Trophoblast cell (in vitro differentiated cells and primary cell): ENCODE results near the gene MYADML2.

Experiments used
- DNase-seq, 2 donors: peaks; one replicate each; pipeline ENCODE4 v3.0.0-alpha.2; 2016
- H2AFZ ChIP-seq: 2 replicates; pipeline ENCODE4 v1.6.1; 2013; ENCODE audit warnings: low read length, moderate library complexity, mild to moderate bottlenecking; ENCODE audit not compliant: insufficient read depth, poor library complexity
- H2AK5ac ChIP-seq: 2 replicates; pipeline ENCODE4 v1.6.1; 2013; ENCODE audit warnings: mild to moderate bottlenecking, low read length
- H2BK120ac ChIP-seq: 2 replicates; pipeline ENCODE4 v1.6.1; 2013; ENCODE audit warnings: low read length, mild to moderate bottlenecking, moderate library complexity; ENCODE audit not compliant: insufficient read depth, poor library complexity
- H2BK12ac ChIP-seq: 2 replicates; pipeline ENCODE4 v1.6.1; 2013; ENCODE audit warnings: mild to moderate bottlenecking, low read length, moderate library complexity
- H2BK5ac ChIP-seq: 2 replicates; pipeline ENCODE4 v1.6.1; 2013; ENCODE audit warnings: low read length, low read depth, moderate library complexity, mild to moderate bottlenecking; ENCODE audit not compliant: poor library complexity
- H3K14ac ChIP-seq: 2 replicates; pipeline ENCODE4 v1.6.1; 2013; ENCODE audit warnings: mild to moderate bottlenecking, low read length
- H3K18ac ChIP-seq: 2 replicates; pipeline ENCODE4 v1.6.1; 2013; ENCODE audit warnings: mild to moderate bottlenecking, low read length
- H3K23ac ChIP-seq: 2 replicates; pipeline ENCODE4 v1.6.1; 2013; ENCODE audit warnings: low read length
- H3K27ac ChIP-seq: 2 replicates; pipeline ENCODE4 v1.5.1; 2013; ENCODE audit warnings: low read depth, mild to moderate bottlenecking, inconsistent platforms, low read length, moderate library complexity
- H3K27me3 ChIP-seq: 2 replicates; pipeline ENCODE4 v1.6.1; 2013; ENCODE audit warnings: inconsistent platforms, mild to moderate bottlenecking, low read length, moderate library complexity; ENCODE audit not compliant: insufficient read depth
- H3K36me3 ChIP-seq, 2 experiments: 1 replicate in 1 of 2; 2 replicates in 1 of 2; pipeline ENCODE4 v1.6.1; 2013; ENCODE audit warnings: low read length in 2 of 2, mild to moderate bottlenecking in 2 of 2, moderate library complexity in 1 of 2; ENCODE audit not compliant: insufficient read depth in 2 of 2, control insufficient read depth in 1 of 2
- H3K4ac ChIP-seq: 2 replicates; pipeline ENCODE4 v1.6.1; 2013; ENCODE audit warnings: low read depth, mild to moderate bottlenecking, low read length, moderate library complexity
- H3K4me1 ChIP-seq, 2 experiments: 1 replicate in 1 of 2; 2 replicates in 1 of 2; pipeline ENCODE4 v1.6.1; 2013; ENCODE audit warnings: low read length in 2 of 2, mild to moderate bottlenecking in 2 of 2, moderate library complexity in 1 of 2; ENCODE audit not compliant: insufficient read depth in 2 of 2, control insufficient read depth in 1 of 2
- H3K4me2 ChIP-seq: 2 replicates; pipeline ENCODE4 v1.6.1; 2013; ENCODE audit warnings: inconsistent platforms, mild to moderate bottlenecking, low read length, moderate library complexity
- H3K4me3 ChIP-seq: 2 replicates; pipeline ENCODE4 v1.5.1; 2013; ENCODE audit warnings: mild to moderate bottlenecking, low read depth, low read length, inconsistent platforms
- H3K79me1 ChIP-seq: one replicate; pipeline ENCODE4 v1.6.1; 2013; ENCODE audit warnings: low read length
- H3K79me2 ChIP-seq: 2 replicates; pipeline ENCODE4 v1.6.1; 2013; ENCODE audit warnings: low read length, mild to moderate bottlenecking; ENCODE audit not compliant: control insufficient read depth, insufficient read depth, poor library complexity
- H3K9ac ChIP-seq: 2 replicates; pipeline ENCODE4 v1.6.1; 2013; ENCODE audit warnings: mild to moderate bottlenecking, low read length
- H3K9me3 ChIP-seq: 2 replicates; pipeline ENCODE4 v1.6.1; 2013; ENCODE audit warnings: low read depth, mild to moderate bottlenecking, control low read depth, inconsistent platforms, low read length; ENCODE audit not compliant: insufficient read depth
- H4K12ac ChIP-seq: 2 replicates; pipeline ENCODE4 v1.6.1; 2013; ENCODE audit warnings: low read depth, mild to moderate bottlenecking, low read length, moderate library complexity
- H4K8ac ChIP-seq: 2 replicates; pipeline ENCODE4 v1.6.1; 2013; ENCODE audit warnings: low read depth, mild to moderate bottlenecking, low read length, moderate library complexity
- H4K91ac ChIP-seq: one replicate; pipeline ENCODE4 v1.6.1; 2013; ENCODE audit warnings: low read depth, mild to moderate bottlenecking, low read length, moderate library complexity
- WGBS: extraction: QIAGEN DNeasy Blood & Tissue Kit; methylation state at CpG from one replicate; pipeline ENCODE4 v1.1.7; 2013; ENCODE audit warnings: missing lambda C conversion rate; ENCODE audit not compliant: insufficient read length, insufficient coverage; ENCODE audit errors: extremely low coverage; 5-methylcytosine and 5-hydroxymethylcytosine counted together

The MYADML2 gene

DNA sequence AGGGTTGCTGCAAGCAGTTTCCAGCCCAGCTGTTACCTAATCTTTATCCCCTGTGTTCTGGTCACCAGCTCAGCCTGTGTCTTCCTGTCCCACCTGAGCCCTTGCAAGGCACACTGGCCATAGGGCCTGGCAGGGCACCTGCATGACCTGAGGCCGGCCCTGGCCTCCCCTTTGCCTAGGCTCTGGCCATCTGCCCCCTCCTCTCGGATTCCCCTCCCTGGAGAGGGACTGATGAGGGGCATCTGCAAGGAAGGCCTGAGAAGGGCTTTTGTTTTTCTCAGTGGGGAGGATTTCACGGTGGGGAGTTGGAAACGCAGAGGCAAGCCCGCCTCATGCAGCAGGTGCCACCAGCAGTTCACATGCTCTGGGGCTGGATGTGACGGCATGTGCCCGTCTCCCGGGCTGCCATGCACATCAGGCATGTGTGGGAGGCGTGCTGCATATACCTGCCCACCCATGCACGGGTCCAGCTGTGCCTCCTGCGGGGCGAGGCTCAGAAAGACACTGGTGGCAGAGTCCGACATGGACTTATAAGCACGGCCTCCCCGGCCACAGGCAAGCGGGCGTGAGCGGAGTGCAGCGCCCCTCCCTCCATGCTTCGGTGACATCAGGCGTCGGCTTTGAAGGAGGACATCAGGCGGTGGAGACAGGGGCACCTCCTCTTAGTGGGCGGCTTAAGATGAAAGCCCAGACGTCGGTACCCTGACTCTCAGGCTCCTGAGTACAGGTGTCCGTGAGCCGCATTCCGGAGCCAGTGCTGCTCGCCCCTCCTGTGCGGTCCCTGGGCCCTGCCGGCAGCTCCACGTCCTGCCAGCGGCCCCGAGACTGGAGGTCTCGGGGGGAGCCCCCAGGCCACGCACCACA lies 46.9 kb upstream of the MYADML2 start:
- Histone ChIP-seq H3K79me2 (no peaks in the 10 kb centered on the region), H3K4me3 (no peak overlapping the region), H2AFZ (no peak overlapping the region), H3K79me1 (peaks cover 10% of the 10 kb centered on the region), H2BK120ac (no peak overlapping the region), H3K27me3 (no peaks in the 10 kb centered on the region), H3K18ac (no peak overlapping the region), H2BK5ac (no peak overlapping the region), H3K27ac (no peak overlapping the region), H3K23ac (no peak overlapping the region), H3K4me1 (peaks cover 19 to 22% of the 10 kb centered on the region in 2 experiments), H4K91ac (peak overlapping the region; percentile 17), H3K36me3 (peaks cover 7 to 17% of the 10 kb centered on the region in 2 experiments), H3K4me2 (no peak overlapping the region), H2AK5ac (peak overlapping the region; percentile 9), H4K12ac (no peak overlapping the region), H3K9ac (no peak overlapping the region), H3K9me3 (peaks cover 9% of the 10 kb centered on the region), H4K8ac (no peak overlapping the region), H3K4ac (no peak overlapping the region), H3K14ac (no peak overlapping the region), H2BK12ac (no peak overlapping the region)
- DNase-seq: peak in 1 of 2 donors; percentile 15
- WGBS: no CpG with 5 or more reads among the region's 37 CpGs

DNA sequence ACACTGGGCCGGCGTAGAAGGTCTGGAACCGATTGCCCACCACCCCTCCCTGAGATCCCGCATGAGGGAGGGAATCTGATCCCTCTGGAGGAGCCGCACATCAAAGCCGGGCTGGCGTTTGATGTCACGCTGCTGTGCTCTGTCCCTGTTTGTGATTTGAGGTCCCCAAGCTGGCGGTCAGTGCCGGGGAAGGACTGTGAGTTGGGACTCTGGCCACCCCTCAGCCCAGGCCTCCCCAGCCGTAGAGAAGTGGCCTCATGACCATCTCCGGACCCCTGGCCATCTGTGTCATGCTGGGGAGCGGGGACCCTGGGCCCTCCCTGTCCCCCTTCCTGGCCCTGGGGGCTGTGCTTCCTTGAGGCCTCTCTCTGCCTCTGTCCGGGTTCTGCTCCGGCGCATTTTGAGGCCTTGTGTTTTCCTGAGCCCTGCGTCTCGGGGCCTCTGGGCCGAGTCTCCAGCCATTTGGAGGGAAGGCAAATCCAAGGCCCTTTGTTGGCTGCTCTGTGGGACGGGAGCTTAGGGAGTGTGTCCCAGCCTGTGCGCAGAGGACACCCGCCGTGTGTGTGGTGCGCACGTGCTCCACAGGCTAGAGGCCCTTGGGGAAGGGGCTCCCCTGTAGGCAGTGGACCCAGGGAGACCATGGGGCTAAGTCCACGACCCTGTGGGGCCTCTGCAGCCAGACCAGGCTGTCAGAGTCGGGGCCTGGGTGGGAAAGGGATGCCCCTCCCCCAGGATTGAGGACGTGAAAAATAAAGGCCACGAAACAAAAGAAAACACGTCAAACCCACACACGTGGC lies 45.5 kb upstream of the MYADML2 start:
- Histone ChIP-seq H3K9me3 (peaks cover 9% of the 10 kb centered on the region), H4K12ac (peak overlapping the region; percentile 28), H3K79me2 (no peaks in the 10 kb centered on the region), H2BK5ac (peak overlapping the region; percentile 2), H3K9ac (peak overlapping the region; percentile 19), H3K4me2 (no peak overlapping the region), H3K79me1 (peaks cover 9% of the 10 kb centered on the region), H2BK12ac (peak overlapping the region; percentile 55), H3K18ac (peak overlapping the region; percentile 28), H3K4me3 (no peak overlapping the region), H3K27ac (peak overlapping the region; percentile 42), H4K91ac (peak overlapping the region; percentile 78), H3K23ac (no peak overlapping the region), H3K36me3 (peaks cover 7 to 17% of the 10 kb centered on the region in 2 experiments), H4K8ac (peak overlapping the region; percentile 49), H3K4ac (peak overlapping the region; percentile 33), H2AK5ac (peak overlapping the region; percentile 34), H2AFZ (no peak overlapping the region), H3K27me3 (no peaks in the 10 kb centered on the region), H3K14ac (peak overlapping the region; percentile 50), H3K4me1 (peaks cover 18 to 19% of the 10 kb centered on the region in 2 experiments), H2BK120ac (peak overlapping the region; percentile 70)
- WGBS: no CpG with 5 or more reads among the region's 31 CpGs
- DNase-seq: peak in 1 of 2 donors; percentile 48

DNA sequence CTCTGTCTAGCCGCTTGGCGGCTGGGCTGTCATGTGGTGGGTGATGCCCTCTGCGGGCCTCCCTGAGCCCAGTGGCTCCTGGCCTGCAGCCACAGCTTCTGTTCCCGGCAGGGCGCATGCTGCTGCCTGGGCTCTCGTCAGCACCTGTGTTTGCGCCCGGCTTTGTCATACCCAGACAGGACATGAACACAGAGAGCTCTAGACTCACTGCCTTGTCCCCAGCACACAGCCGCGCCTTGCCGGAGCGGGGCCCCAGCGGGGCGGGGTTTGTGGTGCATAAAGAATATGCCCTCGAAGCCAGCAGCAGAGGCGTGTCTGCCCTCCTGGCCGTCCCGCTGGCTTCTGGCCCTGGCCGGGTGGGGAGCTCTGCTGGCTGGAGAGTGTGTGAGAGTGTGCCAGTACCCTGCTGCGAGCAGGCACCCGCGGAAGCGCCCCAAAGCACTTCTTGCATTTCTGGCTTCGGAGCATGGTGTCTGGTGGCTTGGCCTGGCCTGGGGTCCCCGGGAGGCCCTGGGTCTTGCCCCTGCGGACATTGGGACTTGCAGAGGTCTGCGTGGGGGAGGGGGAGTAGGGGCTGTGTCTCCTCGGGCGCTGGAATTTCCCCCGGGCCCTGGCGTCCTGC lies 44.8 kb upstream of the MYADML2 start:
- H3K79me1 ChIP-seq: peaks cover 9% of the 10 kb centered on the region
- no CpG with 5 or more reads among the region's 31 CpGs for WGBS
- H3K14ac ChIP-seq: peak overlapping the region; percentile 16
- peaks cover 10 to 14% of the 10 kb centered on the region in 2 experiments for H3K36me3 ChIP-seq
- peak overlapping the region; percentile 65 for H4K91ac ChIP-seq
- no peak overlapping the region for H2BK12ac ChIP-seq
- H3K9ac ChIP-seq: no peak overlapping the region
- H2BK120ac ChIP-seq: peak overlapping the region; percentile 19
- no peak overlapping the region for H2AFZ ChIP-seq
- peak overlapping the region; percentile 37 for H3K27ac ChIP-seq
- H3K18ac ChIP-seq: peak overlapping the region; percentile 31
- H3K9me3 ChIP-seq: peaks cover 9% of the 10 kb centered on the region
- no peaks in the 10 kb centered on the region for H3K27me3 ChIP-seq
- no peak overlapping the region for H4K8ac ChIP-seq
- no peak overlapping the region for H3K4me3 ChIP-seq
- peak overlapping the region; percentile 4 for H2BK5ac ChIP-seq
- peaks cover 18 to 19% of the 10 kb centered on the region in 2 experiments for H3K4me1 ChIP-seq
- no peak overlapping the region for H4K12ac ChIP-seq
- H3K4ac ChIP-seq: no peak overlapping the region
- no peak overlapping the region for H3K23ac ChIP-seq
- peak overlapping the region; percentile 32 for H2AK5ac ChIP-seq
- H3K79me2 ChIP-seq: no peaks in the 10 kb centered on the region
- no peak overlapping the region for H3K4me2 ChIP-seq
- DNase-seq: peak; percentile 92 to 98
